KG1 (cell line): ENCODE data around the gene ZNF397.

Experiments used
- DNase-seq: peaks from one replicate; lab custom pipeline; 2025; lab: John Stamatoyannopoulos, UW

Gene ZNF397

GRCh38 chr18:35246831-35247230 is 6.0 kb downstream of the ZNF397 start:
- DNase-seq, result no peak

- no peak for DNase-seq
These were observed 6.8 kb downstream of the ZNF397 start for GRCh38 chr18:35247412-35248249.

GRCh38 chr18:35248429-35248828 is 7.6 kb downstream of the ZNF397 start:
- no peak for DNase-seq

GRCh38 chr18:35252466-35252865 is 11.6 kb downstream of the ZNF397 start:
- no peak for DNase-seq

- no peak for DNase-seq
These were observed 12.9 kb downstream of the ZNF397 start for GRCh38 chr18:35253655-35254287.

- no peak for DNase-seq
These were observed 16.1 kb downstream of the ZNF397 start for GRCh38 chr18:35256947-35257346.

GRCh38 chr18:35264409-35264808 is 23.6 kb downstream of the ZNF397 start:
- no peak for DNase-seq

GRCh38 chr18:35267161-35267651 is 26.4 kb downstream of the ZNF397 start:
- no peak for DNase-seq

- DNase-seq, result no peak
These were observed 27.0 kb downstream of the ZNF397 start for GRCh38 chr18:35267809-35268208.

- peak; percentile 45 for DNase-seq
These were observed 28.0 kb downstream of the ZNF397 start for GRCh38 chr18:35268821-35269220.

- no peak for DNase-seq
These were observed 30.8 kb downstream of the ZNF397 start for GRCh38 chr18:35271656-35272055.

- no peak for DNase-seq
These were observed 35.4 kb downstream of the ZNF397 start for GRCh38 chr18:35276267-35276666.

- no peak for DNase-seq
These were observed 36.8 kb downstream of the ZNF397 start for GRCh38 chr18:35277633-35278032.

GRCh38 chr18:35278085-35278484 is 37.3 kb downstream of the ZNF397 start:
- no peak for DNase-seq

GRCh38 chr18:35278969-35279368 is 38.1 kb downstream of the ZNF397 start:
- no peak for DNase-seq

- no peak for DNase-seq
These were observed 41.5 kb downstream of the ZNF397 start for GRCh38 chr18:35282353-35282752.

- no peak for DNase-seq
These were observed 43.3 kb downstream of the ZNF397 start for GRCh38 chr18:35283923-35284794.

- no peak for DNase-seq
These were observed 44.0 kb downstream of the ZNF397 start for GRCh38 chr18:35284841-35285240.

- DNase-seq, result no peak
These were observed 48.5 kb downstream of the ZNF397 start for GRCh38 chr18:35289293-35289692.

GRCh38 chr18:35289727-35290093 is 48.9 kb downstream of the ZNF397 start:
- no peak for DNase-seq

GRCh38 chr18:35290094-35290735 is 49.4 kb downstream of the ZNF397 start, which contains the start of gene ZSCAN30:
ZSCAN30 (minus strand) TSS chr18:35290229; CDS start chr18:35264352, 25,877 bp downstream.
- peak; percentile 93 for DNase-seq

- DNase-seq, result no peak
These were observed 50.3 kb downstream of the ZNF397 start for GRCh38 chr18:35291166-35291565.
